Activated CD8-positive, alpha-beta memory T cell treated with anti-CD3 and anti-CD28 coated beads for 1 hour (primary cell): ENCODE measurements around the gene CYP19A1.
"Not testable (repeated sequence)": the region's sequence is repeated elsewhere in the genome, so short reads cannot be mapped to it uniquely, and the experiment has no call there.

Source experiments
- DNase-seq, 2 donors: peaks; one replicate each; pipeline ENCODE4 v3.0.0-alpha.2; 2020; ENCODE audit warnings: low read depth in 1 of 2; ENCODE audit errors: extremely low read depth in 1 of 2

Gene CYP19A1

DNA sequence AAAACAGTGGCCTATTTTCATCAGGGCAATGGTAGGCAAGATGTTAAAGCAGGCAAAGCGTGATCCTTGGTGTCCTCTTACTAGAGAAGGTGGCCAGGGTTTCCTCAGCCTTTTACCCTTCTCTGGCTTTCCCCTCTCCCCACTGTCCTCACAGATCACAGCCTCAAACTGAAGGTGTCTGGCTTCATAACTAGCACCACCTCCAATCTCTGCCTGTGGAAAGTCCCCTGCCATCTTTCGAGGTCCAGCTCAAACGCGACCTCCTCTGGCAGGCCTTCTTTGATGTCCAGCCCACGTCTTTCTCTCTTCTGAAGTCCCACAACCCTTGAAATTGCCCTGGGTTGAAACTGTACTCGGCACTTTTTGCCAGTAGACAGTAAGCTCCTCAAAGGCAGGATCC, 35.9 kb downstream of the CYP19A1 start:
- DNase-seq, result no peak

DNA sequence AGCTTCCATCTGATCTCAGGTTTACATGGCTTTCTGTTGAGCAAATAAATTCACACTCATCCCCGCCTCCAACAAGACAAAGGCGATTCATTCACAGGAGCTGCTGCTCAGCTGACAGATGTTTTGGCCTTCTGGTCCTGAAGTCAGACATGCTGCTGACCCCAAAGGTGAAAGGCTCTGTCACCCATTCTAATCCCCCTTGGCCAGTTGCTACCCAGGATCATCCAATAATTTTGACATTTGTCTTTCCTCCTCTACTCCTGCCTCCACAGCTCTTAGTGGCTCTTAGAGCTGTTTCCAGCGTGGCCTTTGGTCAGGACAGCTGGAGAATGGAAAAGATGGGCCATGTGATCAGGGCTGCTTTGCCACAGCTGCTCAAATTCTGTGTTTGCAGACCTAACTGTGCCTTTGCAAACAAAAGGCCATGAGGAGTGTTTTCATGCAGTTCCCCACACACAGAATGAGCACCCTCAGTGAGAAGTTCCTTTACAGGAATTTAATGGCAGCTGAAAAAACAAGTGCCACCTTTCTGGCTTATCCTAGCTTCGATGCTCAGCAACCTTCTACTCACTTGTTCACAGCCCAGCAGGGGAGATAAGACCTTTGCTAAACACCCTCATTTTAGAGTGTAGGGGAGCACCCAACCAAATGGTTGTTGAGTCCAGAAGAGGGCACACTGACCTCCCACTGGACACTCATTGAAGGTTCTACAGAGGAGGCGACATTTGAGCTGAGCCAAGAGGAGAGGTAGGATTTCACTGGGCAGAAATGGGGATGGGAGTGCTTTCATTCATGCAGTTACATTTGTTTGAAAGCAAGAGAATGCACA, 39.0 kb downstream of the CYP19A1 start:
- DNase-seq, result no peak

DNA sequence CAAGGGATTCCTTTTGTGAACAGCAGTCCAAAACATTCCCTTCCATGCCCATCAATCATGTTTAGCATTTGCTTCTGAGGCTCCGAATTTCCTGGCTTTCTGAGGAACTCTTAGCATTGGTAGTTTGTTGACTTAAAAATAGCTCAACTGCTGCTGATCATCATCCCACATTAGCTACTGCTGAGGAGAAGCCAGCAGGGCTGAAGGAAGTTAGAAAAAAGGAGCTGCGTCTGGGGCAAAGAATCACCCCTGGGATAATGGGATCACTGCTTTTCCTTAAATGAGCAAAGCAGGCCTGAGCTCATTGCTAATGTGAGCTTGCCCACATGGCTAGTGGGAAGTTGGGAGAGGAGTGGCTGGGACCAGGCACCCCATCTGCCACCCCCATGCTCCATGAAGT, 39.8 kb downstream of the CYP19A1 start:
- no peak for DNase-seq

- DNase-seq, result no peak
Observed at GRCh38 chr15:51290720-51291119, 47.7 kb downstream of the CYP19A1 start.

- no peak for DNase-seq
Observed at GRCh38 chr15:51289290-51289689, 49.1 kb downstream of the CYP19A1 start.

GRCh38 chr15:51288143-51289065, 50.0 kb downstream of the CYP19A1 start:
- DNase-seq, result no peak

DNA sequence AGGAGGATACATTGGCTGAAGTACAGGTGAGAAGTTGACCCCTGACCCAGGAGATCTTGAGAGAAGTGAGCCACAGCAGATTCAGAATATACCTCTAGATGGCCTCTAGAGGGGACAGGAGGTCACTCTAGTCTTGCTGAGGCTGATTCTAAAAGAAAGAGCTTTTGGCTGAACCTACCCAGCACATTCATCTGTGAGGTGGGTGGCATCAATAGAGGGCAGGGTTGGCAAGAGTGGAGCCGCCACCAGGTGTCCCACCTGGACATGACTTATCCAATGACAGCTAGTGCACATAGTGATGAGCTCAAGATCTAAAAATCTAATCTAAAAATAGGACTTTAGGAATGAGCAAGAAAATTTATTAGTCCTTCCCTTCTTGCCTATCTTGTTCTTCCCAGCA, 51.6 kb downstream of the CYP19A1 start:
- DNase-seq, result no peak

GRCh38 chr15:51285399-51285798, 53.0 kb downstream of the CYP19A1 start:
- no peak for DNase-seq

GRCh38 chr15:51284871-51285270, 53.5 kb downstream of the CYP19A1 start:
- no peak for DNase-seq

DNA sequence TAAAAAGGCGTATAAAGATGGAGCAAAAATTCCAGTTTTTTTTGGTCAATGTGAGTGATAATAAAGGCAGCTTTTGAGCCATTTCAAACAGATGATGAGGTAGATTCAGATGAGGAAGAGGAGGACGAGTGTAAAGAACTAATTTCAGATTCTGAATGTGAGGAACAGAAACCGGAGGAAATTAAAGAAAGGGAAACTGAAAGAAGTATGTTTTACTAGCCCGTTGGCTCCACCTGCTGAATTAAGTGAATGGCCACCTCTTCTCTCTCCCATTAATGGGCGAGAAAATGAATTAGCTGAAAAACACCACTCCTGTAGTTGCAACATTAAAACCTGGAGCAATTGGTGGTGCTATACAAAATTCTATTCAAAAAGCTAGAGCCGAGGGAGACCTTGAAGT, 55.4 kb downstream of the CYP19A1 start:
- no peak for DNase-seq

DNA sequence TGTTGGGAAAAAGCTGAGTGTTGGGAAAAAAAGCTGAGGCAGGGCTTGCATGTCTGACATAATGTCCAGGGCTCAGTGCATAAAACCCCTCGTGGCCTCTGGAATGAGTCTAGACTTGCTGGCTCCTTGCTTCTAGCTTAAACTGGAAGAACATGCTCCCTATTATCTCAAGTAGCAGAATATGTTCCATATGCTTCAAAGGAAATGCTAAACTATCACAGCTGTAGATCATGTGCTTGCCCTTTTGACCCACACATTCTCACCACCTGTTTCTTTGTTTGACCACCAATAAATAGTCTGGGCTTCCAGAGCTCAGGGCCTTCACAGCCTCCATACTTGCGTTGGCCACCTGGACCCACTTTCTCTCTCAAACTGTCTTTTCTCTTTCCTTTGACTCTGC, 56.2 kb downstream of the CYP19A1 start:
- not testable (repeated sequence) for DNase-seq

- DNase-seq, result no peak
Observed at GRCh38 chr15:51281368-51281967, 56.9 kb downstream of the CYP19A1 start.

DNA sequence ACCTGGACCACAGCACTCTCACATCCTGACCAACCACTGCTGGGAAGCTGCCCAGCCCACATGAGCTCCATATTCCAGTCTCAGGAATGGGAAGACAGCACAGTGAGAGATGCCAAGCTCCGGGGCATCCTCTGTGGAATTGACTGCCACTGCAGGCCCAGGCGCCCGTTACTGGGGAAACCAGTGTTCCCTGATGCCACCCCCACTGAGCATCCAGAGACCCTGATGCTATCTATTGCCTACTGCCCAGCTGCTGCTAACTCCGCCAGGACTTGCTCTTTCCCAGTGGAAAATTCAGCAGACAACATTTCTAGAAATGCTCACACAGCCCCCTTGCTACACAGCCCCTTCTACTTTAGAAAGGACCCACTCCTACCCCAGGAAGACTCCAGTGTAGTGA, 57.6 kb downstream of the CYP19A1 start:
- no peak for DNase-seq

DNA sequence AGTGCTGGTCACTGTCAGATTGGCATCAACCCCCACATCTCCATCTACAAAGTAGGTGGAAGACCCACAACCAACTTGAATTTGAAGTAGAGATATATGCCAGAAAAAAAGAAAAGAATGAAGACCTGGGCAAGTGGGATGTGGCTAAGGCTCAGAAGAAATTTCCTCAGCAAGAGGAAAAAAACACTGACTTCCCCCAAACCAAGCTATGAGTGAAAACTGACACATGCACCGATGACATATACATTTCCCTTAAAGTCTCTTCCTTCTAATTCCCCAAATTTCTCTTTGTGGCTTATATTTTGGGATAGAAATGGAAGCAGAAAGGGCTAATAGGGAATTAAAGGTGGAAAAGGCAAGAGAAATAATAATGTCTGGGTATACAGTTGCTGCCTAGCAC, 59.0 kb downstream of the CYP19A1 start:
- DNase-seq, result no peak

DNA sequence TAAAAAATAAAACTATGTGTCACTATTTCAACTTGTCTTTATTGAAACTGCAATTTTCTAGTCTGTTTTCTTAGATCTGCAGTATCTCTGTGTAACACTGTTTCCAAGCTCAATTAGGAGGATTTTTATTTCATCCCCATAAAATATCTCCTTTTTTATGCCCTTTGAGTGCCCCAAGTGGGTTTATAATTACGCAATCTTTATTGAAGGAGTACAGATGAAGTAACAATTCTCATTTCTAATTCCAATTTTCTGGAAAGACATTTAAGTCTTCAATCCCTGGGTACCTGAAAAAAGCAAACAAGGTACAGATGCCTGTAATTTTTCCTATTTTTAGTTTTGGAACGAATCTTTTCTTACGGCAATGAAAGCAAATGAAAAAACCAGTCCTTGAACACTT, 61.3 kb downstream of the CYP19A1 start:
- DNase-seq, result no peak

DNA sequence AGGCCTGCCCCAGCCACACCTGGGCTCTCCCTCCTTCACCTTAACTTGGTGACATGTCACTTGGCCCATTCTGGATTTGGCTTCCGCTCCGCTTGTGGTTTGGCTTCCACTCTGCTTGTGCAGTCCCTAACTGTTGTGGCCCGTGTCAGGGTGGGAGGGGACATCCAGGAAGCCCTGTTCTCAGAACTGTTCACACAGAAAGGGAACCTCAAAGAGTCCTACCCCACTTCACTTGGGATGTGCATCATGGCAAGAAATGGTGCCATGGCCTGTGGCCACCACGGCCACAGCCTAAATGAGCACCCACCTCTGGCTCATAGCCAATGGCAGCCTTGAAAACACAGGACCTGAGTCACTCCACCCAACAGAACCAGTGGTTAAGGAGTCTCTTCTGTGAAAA, 63.4 kb downstream of the CYP19A1 start:
- DNase-seq, result no peak

DNA sequence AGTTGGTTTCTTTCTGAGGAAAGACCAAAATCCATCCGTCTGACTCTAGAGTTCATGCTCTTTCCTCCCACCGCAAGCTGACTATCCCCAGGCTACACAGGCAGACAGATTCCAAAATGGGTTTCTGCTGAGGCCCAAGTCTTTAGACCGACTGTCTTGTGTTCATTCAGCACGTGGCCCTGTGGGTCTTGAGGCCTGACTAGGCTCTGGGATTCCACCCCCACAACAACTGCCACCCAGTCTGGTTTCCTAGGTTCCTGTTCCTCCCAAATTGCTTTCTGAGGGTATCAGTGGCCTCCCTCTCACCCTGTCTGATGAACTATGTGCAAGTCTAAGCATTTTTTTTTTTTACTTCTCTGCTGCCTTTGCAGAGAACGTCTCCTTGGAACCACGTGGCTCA, 67.7 kb downstream of the CYP19A1 start:
- DNase-seq, result no peak

GRCh38 chr15:51269496-51269895, 68.9 kb downstream of the CYP19A1 start:
- DNase-seq, result no peak

DNA sequence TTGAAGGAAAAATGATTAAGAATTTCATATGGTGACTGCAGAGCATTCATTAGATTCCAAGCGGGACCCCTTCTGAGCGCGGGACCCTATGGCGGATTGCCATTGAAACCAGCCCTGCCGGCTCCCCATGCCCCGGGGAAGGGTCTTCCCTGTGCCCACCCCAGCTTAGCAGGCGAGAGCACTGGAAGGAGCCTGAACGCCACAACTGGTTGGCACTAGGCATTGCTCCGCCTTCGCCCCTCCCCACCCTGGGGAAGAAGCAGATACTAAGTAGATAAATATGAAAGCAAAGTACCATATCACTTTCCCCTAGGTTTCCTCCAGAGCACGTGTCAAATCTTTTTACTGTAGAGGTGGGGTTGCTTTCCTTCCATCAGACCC, 70.7 kb downstream of the CYP19A1 start:
- DNase-seq, result no peak

GRCh38 chr15:51267051-51267702, 71.2 kb downstream of the CYP19A1 start:
- DNase-seq, result no peak

GRCh38 chr15:51266656-51267050, 71.7 kb downstream of the CYP19A1 start:
- no peak for DNase-seq
